Measurements from ENCODE around the gene AXL. TPM values are rescaled to one million over a fixed set of nuclear protein-coding genes. Genes with fewer than 3 reads are reported as not detected.

Gene AXL
- total and polyA plus RNA-seq, 9 donors = 18.1 to 67.7 (median 35.7) TPM

DNA sequence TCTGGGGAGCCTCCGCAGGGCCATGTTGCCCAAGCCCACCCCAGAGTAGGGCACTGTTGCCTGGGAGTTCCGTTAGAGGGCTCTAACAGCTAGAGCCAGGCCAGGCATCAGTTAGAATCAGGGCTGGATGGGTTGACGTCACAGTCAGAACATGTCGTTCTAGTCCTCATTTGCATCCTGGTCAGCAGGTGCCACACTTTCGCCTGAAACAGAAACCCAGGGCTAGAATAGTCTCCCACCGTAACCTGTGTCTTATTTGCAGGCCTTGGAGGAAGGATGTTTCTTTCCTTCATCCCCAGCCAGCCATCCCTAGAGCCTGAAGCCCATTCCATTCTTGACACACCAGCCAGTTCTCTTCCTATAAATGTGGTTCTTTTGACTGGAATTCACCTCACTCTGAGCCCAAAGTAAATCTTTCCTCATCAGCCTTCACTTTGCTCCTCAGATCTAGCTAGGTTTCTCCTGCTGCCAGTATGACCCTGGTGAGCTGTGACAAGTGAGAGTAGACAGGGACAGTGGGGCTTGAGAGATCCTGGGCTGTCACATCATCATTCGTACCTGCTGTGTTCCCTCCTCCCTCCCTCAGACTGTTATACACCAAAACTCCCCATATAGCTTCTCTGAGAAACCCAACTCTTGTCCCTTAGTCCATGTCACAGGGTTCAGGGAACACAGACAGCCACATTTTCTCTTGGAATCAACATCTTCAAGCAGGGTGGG is 78.8 kb downstream of the AXL start:
- H3K36me3 ChIP-seq = no peaks in the 10 kb centered on the region
- TF ChIP-seq POLR2A (IDR thresholded peaks at IDR 0.05) (no peak), EP300 (IDR thresholded peaks at IDR 0.05) (no peak)
- TF ChIP-seq, protein P1, sequence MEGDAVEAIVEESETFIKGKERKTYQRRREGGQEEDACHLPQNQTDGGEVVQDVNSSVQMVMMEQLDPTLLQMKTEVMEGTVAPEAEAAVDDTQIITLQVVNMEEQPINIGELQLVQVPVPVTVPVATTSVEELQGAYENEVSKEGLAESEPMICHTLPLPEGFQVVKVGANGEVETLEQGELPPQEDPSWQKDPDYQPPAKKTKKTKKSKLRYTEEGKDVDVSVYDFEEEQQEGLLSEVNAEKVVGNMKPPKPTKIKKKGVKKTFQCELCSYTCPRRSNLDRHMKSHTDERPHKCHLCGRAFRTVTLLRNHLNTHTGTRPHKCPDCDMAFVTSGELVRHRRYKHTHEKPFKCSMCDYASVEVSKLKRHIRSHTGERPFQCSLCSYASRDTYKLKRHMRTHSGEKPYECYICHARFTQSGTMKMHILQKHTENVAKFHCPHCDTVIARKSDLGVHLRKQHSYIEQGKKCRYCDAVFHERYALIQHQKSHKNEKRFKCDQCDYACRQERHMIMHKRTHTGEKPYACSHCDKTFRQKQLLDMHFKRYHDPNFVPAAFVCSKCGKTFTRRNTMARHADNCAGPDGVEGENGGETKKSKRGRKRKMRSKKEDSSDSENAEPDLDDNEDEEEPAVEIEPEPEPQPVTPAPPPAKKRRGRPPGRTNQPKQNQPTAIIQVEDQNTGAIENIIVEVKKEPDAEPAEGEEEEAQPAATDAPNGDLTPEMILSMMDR (IDR thresholded peaks at IDR 0.05) = no peak
- DNase-seq = no peak
- H3K4me1 ChIP-seq (ENCODE audit: insufficient read depth) = no peaks in the 10 kb centered on the region
- H3K4me3 ChIP-seq = no peak overlapping the region
- H3K27me3 ChIP-seq = no peaks in the 10 kb centered on the region
- WGBS, 3 donors = 67 to 68% (median 68%) methylated on average over 7 of the region's 7 CpGs
- no peaks in the 10 kb centered on the region for H3K9me3 ChIP-seq
- peak overlapping the region in 1 of 2 donors; percentile 21 for H3K27ac ChIP-seq
- intact Hi-C loops (cut with DNase I) = no loop called here

DNA sequence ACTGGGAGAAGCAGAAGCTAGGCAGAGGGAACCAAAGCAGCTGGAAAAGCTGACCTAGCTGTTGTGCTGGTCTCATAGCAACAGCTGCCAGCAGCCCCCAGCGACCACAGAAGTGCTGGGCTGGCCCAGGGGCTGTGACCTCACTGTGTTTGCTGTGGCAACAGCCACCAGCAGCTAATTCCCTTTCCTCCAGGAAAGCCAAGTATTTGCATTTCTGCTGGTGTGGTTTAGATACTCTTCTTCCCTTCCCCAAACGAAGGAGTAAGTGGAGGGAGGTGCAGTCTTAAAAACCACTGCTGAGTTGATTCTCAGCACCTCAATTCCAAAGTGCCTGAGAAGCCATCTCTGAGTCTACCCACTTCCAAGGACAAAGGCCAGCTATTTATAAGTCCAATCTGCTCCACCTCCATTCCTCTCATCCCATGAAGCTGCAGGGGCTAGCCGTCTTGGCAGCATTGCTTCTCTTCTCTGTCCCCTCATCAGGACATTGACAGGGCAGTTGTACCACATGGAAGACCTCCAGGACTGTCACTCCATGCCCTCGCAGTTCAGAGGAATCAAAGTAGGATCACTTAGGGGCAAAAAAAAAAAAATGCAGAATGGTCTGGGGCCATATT is 79.4 kb downstream of the AXL start:
- intact Hi-C loops (cut with DNase I) = no loop called here
- H3K4me3 ChIP-seq = no peak overlapping the region
- DNase-seq = no peak
- H3K4me1 ChIP-seq (ENCODE audit: insufficient read depth) = no peaks in the 10 kb centered on the region
- H3K27me3 ChIP-seq = no peaks in the 10 kb centered on the region
- no peaks in the 10 kb centered on the region for H3K36me3 ChIP-seq
- 20 to 35% (median 28%) methylated on average over 4 of the region's 4 CpGs for WGBS, 3 donors
- TF ChIP-seq, protein P1 (IDR thresholded peaks at IDR 0.05) = no peak
- TF ChIP-seq EP300 (IDR thresholded peaks at IDR 0.05) (no peak), POLR2A (IDR thresholded peaks at IDR 0.05) (no peak)
- H3K27ac ChIP-seq = peak overlapping the region in 1 of 2 donors; percentile 21
- H3K9me3 ChIP-seq = no peaks in the 10 kb centered on the region

DNA sequence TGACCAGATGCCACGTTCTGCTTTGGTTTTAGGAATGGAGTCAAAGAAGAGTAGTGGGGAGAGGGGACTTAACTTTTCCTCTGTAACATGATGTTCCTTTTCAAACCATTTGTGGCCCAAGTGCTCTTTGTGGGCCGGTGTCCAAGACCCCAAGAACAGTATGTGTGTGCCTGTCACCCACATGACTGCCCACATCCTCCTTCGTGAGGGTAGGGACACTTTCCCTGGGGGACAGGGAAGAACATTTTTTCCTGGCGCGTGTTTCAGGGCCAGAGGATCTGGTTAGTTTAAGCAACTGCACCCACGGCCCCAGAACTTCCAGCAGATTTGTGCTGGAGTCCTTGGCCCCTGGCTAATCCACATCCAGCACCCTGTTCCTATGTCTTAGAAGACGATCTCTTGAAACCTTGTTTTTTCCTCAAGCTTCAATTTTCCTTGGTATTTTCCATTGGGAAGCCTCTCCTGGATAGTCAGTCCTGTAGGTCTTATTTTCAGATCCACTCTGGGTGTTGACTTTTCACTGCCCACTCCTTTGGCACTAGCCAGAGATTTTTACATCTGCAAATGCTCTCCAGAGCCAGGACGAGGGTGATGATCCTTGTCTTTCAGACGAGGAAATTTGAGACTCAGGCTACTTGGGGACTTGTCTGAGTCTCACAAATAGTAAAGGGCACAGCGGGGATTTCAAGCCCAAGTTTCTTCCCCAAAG is 80.2 kb downstream of the AXL start:
- no peaks in the 10 kb centered on the region for H3K36me3 ChIP-seq
- H3K4me3 ChIP-seq = no peak overlapping the region
- no peak overlapping the region for H3K27ac ChIP-seq
- DNase-seq = no peak
- no peaks in the 10 kb centered on the region for H3K4me1 ChIP-seq (ENCODE audit: insufficient read depth)
- TF ChIP-seq EP300 (IDR thresholded peaks at IDR 0.05) (no peak), POLR2A (IDR thresholded peaks at IDR 0.05) (no peak)
- TF ChIP-seq, protein P1 (IDR thresholded peaks at IDR 0.05) = no peak
- no peaks in the 10 kb centered on the region for H3K9me3 ChIP-seq
- 51 to 53% (median 51%) methylated on average over 10 of the region's 10 CpGs for WGBS, 3 donors
- H3K27me3 ChIP-seq = no peaks in the 10 kb centered on the region
- intact Hi-C loops (cut with DNase I) = no loop called here

DNA sequence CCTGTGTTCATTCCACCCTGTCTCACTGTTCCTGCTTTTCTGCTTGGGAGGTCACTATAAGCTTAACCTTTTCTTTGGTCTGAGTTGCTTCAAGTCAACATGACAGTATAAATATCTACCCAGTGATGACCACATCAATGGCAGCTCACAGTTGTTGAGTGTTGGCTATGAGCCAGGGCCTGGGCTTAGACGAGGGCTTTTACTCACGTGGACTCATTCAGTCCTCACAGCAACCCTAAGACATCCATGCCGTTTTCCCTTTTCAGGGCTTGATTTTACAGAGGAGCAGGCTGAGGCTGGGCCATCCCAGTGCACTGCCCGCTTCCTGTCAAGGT is 80.7 kb downstream of the AXL start:
- H3K9me3 ChIP-seq = no peaks in the 10 kb centered on the region
- intact Hi-C loops (cut with DNase I) = no loop called here
- DNase-seq = peak in 2 of 5 donors; percentile 45 to 50
- H3K4me3 ChIP-seq = no peak overlapping the region
- WGBS, 3 donors = 28 to 33% (median 32%) methylated on average over 4 of the region's 4 CpGs
- H3K4me1 ChIP-seq (ENCODE audit: insufficient read depth) = no peaks in the 10 kb centered on the region
- no peaks in the 10 kb centered on the region for H3K36me3 ChIP-seq
- no peak for TF ChIP-seq EP300 (IDR thresholded peaks at IDR 0.05)
- TF ChIP-seq, protein P1 (IDR thresholded peaks at IDR 0.05) = no peak
- TF ChIP-seq POLR2A (IDR thresholded peaks at IDR 0.05) = no peak
- no peaks in the 10 kb centered on the region for H3K27me3 ChIP-seq
- no peak overlapping the region for H3K27ac ChIP-seq
